HG03354 (cell line): Measurements from ENCODE around the gene ZNF775.

Experiments used
- ATAC-seq: cut with Tn5 transposase; IDR thresholded peaks from one replicate; pipeline ENCODE4 v1.9.1; 2021; ENCODE audit warnings: mild to moderate bottlenecking; ENCODE audit not compliant: unreplicated experiment, poor library complexity, severe bottlenecking

Gene ZNF775

GRCh38 chr7:150408393-150409299 lies 29.5 kb downstream of the ZNF775 start:
- ATAC-seq: no peak

- no peak for ATAC-seq
Observed at GRCh38 chr7:150409300-150410030, 30.3 kb downstream of the ZNF775 start.

GRCh38 chr7:150410131-150410530 lies 31.0 kb downstream of the ZNF775 start:
- no peak for ATAC-seq

- no peak for ATAC-seq
Observed at GRCh38 chr7:150410680-150411346, 31.7 kb downstream of the ZNF775 start.

GRCh38 chr7:150411606-150412005 lies 32.5 kb downstream of the ZNF775 start:
- ATAC-seq: no peak

GRCh38 chr7:150412016-150412415 lies 32.9 kb downstream of the ZNF775 start:
- ATAC-seq: no peak

GRCh38 chr7:150412518-150413488 lies 33.7 kb downstream of the ZNF775 start:
- ATAC-seq: no peak

GRCh38 chr7:150413640-150414081 lies 34.5 kb downstream of the ZNF775 start:
- no peak for ATAC-seq

GRCh38 chr7:150415161-150416153 lies 36.3 kb downstream of the ZNF775 start:
- ATAC-seq: no peak

GRCh38 chr7:150417239-150417638 lies 38.1 kb downstream of the ZNF775 start:
- ATAC-seq: no peak

- ATAC-seq: no peak
Observed at GRCh38 chr7:150417863-150418262, 38.7 kb downstream of the ZNF775 start.

GRCh38 chr7:150420242-150420641 lies 41.1 kb downstream of the ZNF775 start:
- no peak for ATAC-seq

- ATAC-seq: peak; percentile 99
Observed at GRCh38 chr7:150420987-150421674, 42.0 kb downstream of the ZNF775 start.

- no peak for ATAC-seq
Observed at GRCh38 chr7:150421831-150422230, 42.7 kb downstream of the ZNF775 start.

GRCh38 chr7:150425670-150426069 lies 46.5 kb downstream of the ZNF775 start:
- no peak for ATAC-seq

GRCh38 chr7:150428671-150429451 lies 49.7 kb downstream of the ZNF775 start:
- peak; percentile 67 for ATAC-seq

GRCh38 chr7:150429699-150430098 lies 50.6 kb downstream of the ZNF775 start:
- no peak for ATAC-seq
